Measurements from ENCODE around the gene LBHD1.
"Not testable (repeated sequence)": the region's sequence is repeated elsewhere in the genome, so short reads cannot be mapped to it uniquely, and the experiment has no call there.

LBHD1 gene

DNA sequence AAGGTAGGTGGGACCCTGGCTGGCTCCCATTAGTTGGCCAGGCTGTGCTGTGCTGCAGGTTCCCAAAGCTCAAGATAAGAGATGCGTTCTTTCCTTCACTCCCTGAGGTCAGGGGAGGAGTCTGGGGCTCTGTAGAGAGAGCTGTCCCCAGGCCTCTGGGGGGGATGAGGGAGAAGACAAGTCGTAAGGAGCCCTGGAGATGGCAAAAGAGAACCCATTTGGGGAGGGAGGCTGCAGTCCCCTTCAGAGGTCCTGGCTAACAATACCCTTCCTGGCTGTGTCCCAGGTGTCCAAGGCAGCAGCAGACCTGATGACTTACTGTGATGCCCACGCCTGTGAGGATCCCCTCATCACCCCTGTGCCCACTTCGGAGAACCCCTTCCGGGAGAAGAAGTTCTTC is 36.3 kb upstream of the LBHD1 start:
- Histone ChIP-seq H3K9ac (ENCODE audit: low read length) (peak overlapping the region; percentile 92), H3K4me3 (ENCODE audit: low read length) (peak overlapping the region; percentile 52), H3K27me3 (ENCODE audit: control insufficient read depth, insufficient read depth, low read length) (no peaks in the 10 kb centered on the region), H3K36me3 (ENCODE audit: control insufficient read depth, insufficient read depth, low read length) (peaks cover 5% of the 10 kb centered on the region), H3K9me3 (ENCODE audit: control insufficient read depth, low read length) (no peaks in the 10 kb centered on the region), H3K4me1 (ENCODE audit: control insufficient read depth, insufficient read depth, low read length) (peaks cover 52% of the 10 kb centered on the region)

DNA sequence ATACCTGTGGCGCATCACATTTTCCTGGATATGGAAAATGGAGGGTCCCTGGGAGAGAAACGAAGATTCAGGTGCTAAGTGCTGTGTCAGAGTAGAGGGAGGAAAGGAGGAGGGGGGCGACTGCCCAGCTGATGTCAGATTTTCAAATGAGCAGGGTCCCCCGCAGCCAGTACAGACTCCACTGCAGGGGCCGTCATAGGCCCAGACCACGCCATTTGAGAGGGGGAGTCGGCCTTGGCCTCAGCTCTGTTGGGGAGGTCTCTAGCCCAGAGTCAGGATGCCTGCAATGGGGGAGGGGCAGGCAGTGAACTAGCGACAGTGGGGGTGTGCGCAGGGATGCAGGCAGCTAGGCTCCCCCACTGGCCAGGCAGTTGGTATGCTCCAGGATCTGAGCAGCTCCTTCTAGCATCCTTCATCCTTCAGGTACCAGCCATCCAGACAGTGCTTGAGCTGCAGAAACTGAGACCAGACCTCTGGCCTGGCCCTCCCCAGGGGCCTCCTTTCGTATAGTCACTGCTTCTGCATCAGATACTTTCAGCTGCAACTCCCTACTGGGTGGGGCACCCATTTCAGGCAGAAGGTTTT is 35.3 kb upstream of the LBHD1 start, which contains the start of the genes BSCL2 and GNG3:
Gene BSCL2 (minus strand): TSS at position 148 of the 585 bp plus-strand sequence. CDS start 229 bp downstream, outside the sequence.
Gene GNG3 (plus strand): TSS at position 400 of the 585 bp plus-strand sequence. CDS start 620 bp downstream, outside the sequence.
- Histone ChIP-seq H3K27me3 (ENCODE audit: control insufficient read depth, insufficient read depth, low read length) (no peaks in the 10 kb centered on the region), H3K4me1 (ENCODE audit: control insufficient read depth, insufficient read depth, low read length) (peaks cover 42% of the 10 kb centered on the region), H3K9me3 (ENCODE audit: control insufficient read depth, low read length) (no peaks in the 10 kb centered on the region), H3K4me3 (ENCODE audit: low read length) (peak within 1 kb of the TSS; percentile 75), H3K9ac (ENCODE audit: low read length) (peak within 1 kb of the TSS; percentile 45), H3K36me3 (ENCODE audit: control insufficient read depth, insufficient read depth, low read length) (peaks cover 5% of the 10 kb centered on the region)

DNA sequence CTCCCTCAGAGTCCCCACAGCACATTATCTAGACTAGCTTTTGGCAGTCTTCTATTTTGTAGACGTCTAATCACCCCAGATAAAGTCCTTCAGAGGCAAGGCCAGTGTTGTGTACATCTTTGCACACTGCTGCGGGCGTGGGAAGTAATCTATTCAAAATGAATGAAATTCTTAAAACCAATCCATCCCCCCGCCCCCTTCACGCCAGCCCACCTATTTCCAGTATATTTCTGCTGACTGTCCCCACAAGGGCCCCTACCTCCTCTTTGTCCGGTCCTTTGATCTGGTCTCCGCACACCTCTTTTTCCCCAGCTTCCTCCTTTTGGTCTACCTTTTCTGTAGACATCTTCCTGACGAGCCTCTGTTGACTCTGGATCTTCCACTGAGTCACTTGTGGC is 34.8 kb upstream of the LBHD1 start:
- Histone ChIP-seq H3K9ac (ENCODE audit: low read length) (peak overlapping the region; percentile 45), H3K4me1 (ENCODE audit: control insufficient read depth, insufficient read depth, low read length) (peaks cover 40% of the 10 kb centered on the region)

DNA sequence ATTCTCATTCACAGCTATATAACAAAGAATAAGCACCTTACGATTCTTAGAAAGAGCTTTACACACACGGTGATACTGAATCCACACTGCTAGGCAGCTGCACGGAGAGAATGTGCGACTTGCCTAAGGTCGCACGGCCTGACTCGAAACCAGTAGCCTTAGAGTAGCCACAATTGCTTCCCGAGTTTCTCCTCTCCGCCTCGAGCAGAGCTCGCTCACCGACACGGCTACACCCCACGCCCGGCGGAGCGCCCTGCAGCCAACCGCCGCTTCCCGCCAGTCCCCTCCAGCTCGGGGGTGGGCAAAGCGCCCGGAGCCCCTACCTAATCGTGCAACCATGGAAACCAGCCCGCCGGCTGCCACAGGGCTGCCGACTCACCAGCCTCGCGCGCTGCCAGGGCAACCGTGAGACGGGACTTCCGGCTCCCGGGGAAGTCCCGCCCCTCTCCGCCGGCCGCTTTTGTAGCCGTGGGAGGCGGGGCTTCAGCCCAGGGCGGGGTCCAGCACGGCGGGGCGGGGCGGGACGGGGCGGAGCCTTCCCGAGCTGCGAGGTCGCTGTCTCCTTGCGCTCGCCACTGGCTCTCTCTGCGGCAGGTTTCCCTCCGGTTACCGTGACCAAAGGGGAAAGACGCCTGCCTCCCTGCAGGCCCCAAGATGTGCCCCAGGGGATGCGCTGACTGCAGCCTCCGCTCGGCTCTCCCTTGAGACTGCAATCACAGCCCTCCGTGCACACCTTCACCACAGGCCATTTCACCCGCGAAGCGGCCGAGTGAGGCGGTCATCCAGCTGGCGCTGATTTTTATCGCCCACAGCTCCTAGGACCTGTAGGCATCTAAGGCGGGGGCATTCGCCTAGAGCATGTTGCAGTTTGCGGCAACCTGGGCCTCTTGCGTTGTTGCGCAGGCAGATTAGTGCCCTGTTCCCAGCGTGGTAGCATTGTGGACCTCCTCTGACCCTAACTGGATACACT is 34.1 kb upstream of the LBHD1 start:
- Histone ChIP-seq H3K9me3 (ENCODE audit: control insufficient read depth, low read length) (no peaks in the 10 kb centered on the region), H3K9ac (ENCODE audit: low read length) (peak overlapping the region; percentile 55), H3K27me3 (ENCODE audit: control insufficient read depth, insufficient read depth, low read length) (no peaks in the 10 kb centered on the region), H3K4me1 (ENCODE audit: control insufficient read depth, insufficient read depth, low read length) (peaks cover 40% of the 10 kb centered on the region), H3K4me3 (ENCODE audit: low read length) (peak overlapping the region; percentile 75), H3K36me3 (ENCODE audit: control insufficient read depth, insufficient read depth, low read length) (peaks cover 5% of the 10 kb centered on the region)

More for the DNA sequence above, 34.8 kb upstream of the LBHD1 start:
- H3K4me3 ChIP-seq (ENCODE audit: low read length): peak overlapping the region; percentile 75
- peaks cover 5% of the 10 kb centered on the region for H3K36me3 ChIP-seq (ENCODE audit: control insufficient read depth, insufficient read depth, low read length)
- H3K27me3 ChIP-seq (ENCODE audit: control insufficient read depth, insufficient read depth, low read length): no peaks in the 10 kb centered on the region
- no peaks in the 10 kb centered on the region for H3K9me3 ChIP-seq (ENCODE audit: control insufficient read depth, low read length)

DNA sequence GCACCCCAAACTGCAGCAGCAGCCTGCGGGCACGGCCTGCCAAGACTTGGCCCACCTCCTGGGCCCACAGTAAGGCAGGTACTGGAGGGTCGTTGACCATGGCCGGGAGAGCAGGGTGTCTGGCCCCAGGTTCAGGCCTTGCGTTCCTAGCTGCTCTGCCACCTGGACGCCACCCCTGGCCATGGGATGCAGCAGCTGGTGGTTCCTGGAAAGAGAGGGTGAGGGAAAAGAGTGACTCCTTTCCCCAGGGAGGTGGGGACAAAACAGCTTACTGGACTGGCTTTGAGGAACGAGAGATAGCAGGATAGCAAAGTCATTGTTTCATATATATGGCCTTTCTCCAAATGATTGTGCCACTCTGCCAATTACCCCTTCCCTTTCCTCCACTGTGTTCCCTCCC is 33.3 kb upstream of the LBHD1 start:
- H3K9ac ChIP-seq (ENCODE audit: low read length): peak overlapping the region; percentile 55
- no peaks in the 10 kb centered on the region for H3K27me3 ChIP-seq (ENCODE audit: control insufficient read depth, insufficient read depth, low read length)
- peaks cover under 1% of the 10 kb centered on the region for H3K36me3 ChIP-seq (ENCODE audit: control insufficient read depth, insufficient read depth, low read length)
- peaks cover 36% of the 10 kb centered on the region for H3K4me1 ChIP-seq (ENCODE audit: control insufficient read depth, insufficient read depth, low read length)
- peak overlapping the region; percentile 43 for H3K4me3 ChIP-seq (ENCODE audit: low read length)
- no peaks in the 10 kb centered on the region for H3K9me3 ChIP-seq (ENCODE audit: control insufficient read depth, low read length)

DNA sequence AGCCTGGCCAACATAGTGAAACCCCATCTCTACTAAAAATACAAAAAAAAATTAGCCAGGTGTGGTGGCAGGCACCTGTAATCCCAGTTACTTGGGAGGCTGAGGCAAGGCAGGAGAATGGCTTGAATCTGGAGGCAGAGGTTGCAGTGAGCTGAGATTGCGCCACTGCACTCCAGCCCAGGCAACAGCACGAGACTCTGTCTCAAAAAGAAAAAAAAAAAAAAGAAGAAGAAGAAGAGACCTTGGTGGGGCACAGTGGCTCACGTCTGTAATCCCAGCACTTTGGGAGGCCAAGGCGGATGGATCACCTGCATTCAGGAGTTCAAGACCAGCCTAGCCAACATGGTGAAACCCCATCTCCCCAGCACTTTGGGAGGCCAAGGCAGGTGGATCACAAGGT is 31.9 kb upstream of the LBHD1 start:
- H3K4me3 ChIP-seq (ENCODE audit: low read length); H3K36me3 ChIP-seq (ENCODE audit: control insufficient read depth, insufficient read depth, low read length); H3K9ac ChIP-seq (ENCODE audit: low read length); H3K27me3 ChIP-seq (ENCODE audit: control insufficient read depth, insufficient read depth, low read length); H3K9me3 ChIP-seq (ENCODE audit: control insufficient read depth, low read length): not testable (repeated sequence)
- H3K4me1 ChIP-seq (ENCODE audit: control insufficient read depth, insufficient read depth, low read length): peaks cover 29% of the 10 kb centered on the region

DNA sequence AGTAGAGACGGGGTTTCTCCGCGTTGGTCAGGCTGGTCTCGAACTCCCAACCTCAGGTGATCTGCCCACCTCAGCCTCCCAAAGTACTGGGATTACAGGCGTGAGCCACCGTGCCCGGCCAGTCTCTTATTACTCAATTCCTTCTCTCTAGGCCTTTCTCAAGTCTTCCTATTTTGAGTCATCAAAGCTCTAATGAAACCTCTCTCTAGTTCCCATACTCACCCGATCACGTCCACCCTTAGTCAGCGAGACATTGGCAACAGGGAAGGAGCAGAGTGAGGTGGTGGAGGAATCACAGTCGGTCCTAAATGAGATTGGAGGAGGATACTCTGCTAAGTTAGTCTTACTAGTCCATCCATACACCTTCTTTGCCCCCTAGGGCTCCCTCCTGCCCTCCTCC is 30.2 kb upstream of the LBHD1 start:
- no peaks in the 10 kb centered on the region for H3K9me3 ChIP-seq (ENCODE audit: control insufficient read depth, low read length)
- H3K4me3 ChIP-seq (ENCODE audit: low read length): no peak overlapping the region
- no peaks in the 10 kb centered on the region for H3K36me3 ChIP-seq (ENCODE audit: control insufficient read depth, insufficient read depth, low read length)
- H3K9ac ChIP-seq (ENCODE audit: low read length): no peak overlapping the region
- no peaks in the 10 kb centered on the region for H3K27me3 ChIP-seq (ENCODE audit: control insufficient read depth, insufficient read depth, low read length)
- peaks cover 20% of the 10 kb centered on the region for H3K4me1 ChIP-seq (ENCODE audit: control insufficient read depth, insufficient read depth, low read length)

DNA sequence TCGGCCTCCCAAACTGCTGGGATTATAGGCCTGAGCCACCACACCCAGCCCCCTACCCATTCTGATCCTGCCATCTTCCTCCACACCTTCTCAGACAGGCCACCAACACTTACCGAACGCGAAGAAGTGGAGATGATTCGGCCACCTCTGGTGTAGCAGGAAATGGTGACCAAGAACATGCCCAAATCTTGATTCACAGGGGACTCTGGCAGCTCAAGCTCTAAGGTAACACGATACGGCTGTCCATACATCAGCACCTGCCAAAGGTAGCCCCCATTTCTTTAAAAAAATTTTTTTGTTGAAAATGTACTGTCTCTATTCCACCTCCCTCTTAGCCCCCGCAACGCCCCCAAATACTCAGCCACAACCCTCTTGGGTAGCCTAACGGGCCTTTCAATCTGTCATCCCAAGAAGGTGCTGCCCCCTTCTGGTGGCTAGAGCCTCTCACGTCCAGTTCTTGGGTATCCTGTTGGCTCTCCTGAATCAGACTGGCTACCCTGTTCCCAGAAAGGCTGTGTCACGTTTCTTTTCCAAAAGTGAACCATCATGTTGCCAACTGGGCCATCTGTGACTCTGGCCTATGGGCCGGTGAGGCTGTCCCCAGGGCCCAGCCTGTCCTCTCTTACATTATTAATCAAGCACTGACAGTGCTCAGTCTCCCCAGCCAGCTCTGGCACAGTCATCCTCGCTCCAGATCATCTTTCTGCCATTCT is 22.5 kb upstream of the LBHD1 start:
- Histone ChIP-seq H3K9me3 (ENCODE audit: control insufficient read depth, low read length) (no peaks in the 10 kb centered on the region), H3K4me1 (ENCODE audit: control insufficient read depth, insufficient read depth, low read length) (no peaks in the 10 kb centered on the region), H3K27me3 (ENCODE audit: control insufficient read depth, insufficient read depth, low read length) (no peaks in the 10 kb centered on the region), H3K9ac (ENCODE audit: low read length) (no peak overlapping the region), H3K36me3 (ENCODE audit: control insufficient read depth, insufficient read depth, low read length) (no peaks in the 10 kb centered on the region), H3K4me3 (ENCODE audit: low read length) (no peak overlapping the region)

DNA sequence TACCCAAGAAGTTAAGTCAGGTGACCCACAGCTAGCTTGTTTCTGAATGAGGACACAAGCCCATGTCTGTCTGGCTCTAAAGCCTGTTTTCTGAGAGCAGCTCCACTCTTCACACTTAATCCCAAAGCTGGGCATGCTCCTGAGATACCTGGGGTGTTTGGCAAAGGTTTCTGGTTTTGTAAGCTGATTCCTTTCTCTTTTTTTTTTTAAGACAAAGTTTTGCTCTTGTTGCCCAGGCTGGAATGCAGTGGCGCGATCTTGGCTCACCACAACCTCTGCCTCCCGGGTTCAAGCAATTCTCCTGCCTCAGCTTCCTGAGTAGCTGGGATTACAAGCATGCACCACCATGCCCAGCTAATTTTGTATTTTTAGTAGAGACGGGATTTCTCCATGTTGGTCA is 21.6 kb upstream of the LBHD1 start:
- H3K9ac ChIP-seq (ENCODE audit: low read length); H3K27me3 ChIP-seq (ENCODE audit: control insufficient read depth, insufficient read depth, low read length); H3K36me3 ChIP-seq (ENCODE audit: control insufficient read depth, insufficient read depth, low read length); H3K4me3 ChIP-seq (ENCODE audit: low read length); H3K4me1 ChIP-seq (ENCODE audit: control insufficient read depth, insufficient read depth, low read length); H3K9me3 ChIP-seq (ENCODE audit: control insufficient read depth, low read length): not testable (repeated sequence)

DNA sequence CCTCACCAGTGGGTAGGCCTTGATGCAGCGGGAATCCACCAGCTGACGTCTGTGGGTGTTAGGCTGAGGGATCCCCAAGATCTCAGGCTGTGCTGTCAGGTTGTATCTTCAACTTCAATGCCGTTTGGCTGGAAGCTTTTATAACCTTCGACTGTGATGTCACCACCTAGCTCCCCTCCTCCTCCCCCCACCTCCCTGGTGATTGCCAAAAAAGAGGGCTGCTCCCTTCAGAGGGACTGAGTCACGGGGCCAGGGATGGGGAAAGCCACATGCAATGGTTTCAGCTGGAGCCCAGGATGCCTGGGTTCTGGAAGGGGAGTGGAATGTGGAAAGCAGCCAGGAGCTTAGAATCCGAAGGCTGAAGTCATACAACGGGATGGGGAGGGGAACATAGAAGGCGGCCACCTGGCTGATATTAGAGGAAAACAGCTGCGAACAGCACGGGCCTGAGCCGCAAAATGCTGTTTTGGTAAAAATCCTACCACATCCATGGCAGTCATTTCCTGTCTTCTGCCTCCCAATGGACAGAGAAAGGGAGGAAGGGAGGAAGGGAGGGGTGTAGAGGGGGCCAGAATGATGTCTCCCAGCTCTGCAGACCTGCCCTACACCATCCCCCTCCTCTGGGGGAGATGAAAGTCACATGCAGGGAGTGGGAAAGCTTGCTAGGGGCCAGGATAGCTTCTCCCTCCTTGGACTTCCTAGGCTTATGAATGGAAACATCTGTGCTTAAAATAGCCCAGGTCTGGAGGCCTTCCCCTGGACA is 17.5 kb upstream of the LBHD1 start, which contains the start of gene LRRN4CL:
Gene LRRN4CL (minus strand): TSS at position 110 of the 763 bp plus-strand sequence. CDS start 1,022 bp downstream, outside the sequence.
- peaks cover 15% of the 10 kb centered on the region for H3K27me3 ChIP-seq (ENCODE audit: control insufficient read depth, insufficient read depth, low read length)
- H3K9ac ChIP-seq (ENCODE audit: low read length): peak within 1 kb of the TSS; percentile 37
- H3K9me3 ChIP-seq (ENCODE audit: control insufficient read depth, low read length): no peaks in the 10 kb centered on the region
- H3K4me3 ChIP-seq (ENCODE audit: low read length): no peak within 1 kb of the TSS
- H3K4me1 ChIP-seq (ENCODE audit: control insufficient read depth, insufficient read depth, low read length): peaks cover 12% of the 10 kb centered on the region
- no peaks in the 10 kb centered on the region for H3K36me3 ChIP-seq (ENCODE audit: control insufficient read depth, insufficient read depth, low read length)

DNA sequence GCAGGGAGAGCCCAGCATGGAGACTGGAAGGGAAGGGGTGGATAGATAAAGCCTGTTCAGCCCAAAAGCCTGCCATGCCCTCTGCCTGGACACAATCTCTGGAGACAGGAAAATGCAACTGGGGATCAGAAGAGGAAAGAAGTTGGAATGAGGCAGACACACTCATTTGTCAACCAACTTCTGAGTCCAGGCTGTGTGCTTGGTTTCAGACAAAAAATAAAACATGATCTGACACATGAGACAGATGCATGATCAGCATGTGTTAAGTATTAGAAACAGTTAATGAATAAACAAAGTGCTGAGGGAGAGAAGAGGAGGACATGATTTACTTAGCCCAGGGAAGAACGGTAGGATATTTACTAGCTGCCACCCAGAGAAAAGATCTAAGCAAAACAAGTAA is 16.4 kb upstream of the LBHD1 start:
- Histone ChIP-seq H3K4me3 (ENCODE audit: low read length) (no peak overlapping the region), H3K9ac (ENCODE audit: low read length) (peak overlapping the region; percentile 23), H3K9me3 (ENCODE audit: control insufficient read depth, low read length) (no peaks in the 10 kb centered on the region), H3K4me1 (ENCODE audit: control insufficient read depth, insufficient read depth, low read length) (peaks cover 12% of the 10 kb centered on the region), H3K36me3 (ENCODE audit: control insufficient read depth, insufficient read depth, low read length) (no peaks in the 10 kb centered on the region), H3K27me3 (ENCODE audit: control insufficient read depth, insufficient read depth, low read length) (peaks cover 15% of the 10 kb centered on the region)
